T follicular helper cell (primary cell): ENCODE measurements around the gene KNDC1.
"Not testable (repeated sequence)": the region's sequence is repeated elsewhere in the genome, so short reads cannot be mapped to it uniquely, and the experiment has no call there.

ENCODE experiments used
- DNase-seq: peaks from one replicate; pipeline ENCODE4 v3.0.0-alpha.2; 2020; ENCODE audit warnings: low read depth
- total RNA-seq, 2 experiments: gene quantifications; one replicate each; lab custom pipeline; 2026; lab: John Stamatoyannopoulos, UW

Gene KNDC1, protein sequence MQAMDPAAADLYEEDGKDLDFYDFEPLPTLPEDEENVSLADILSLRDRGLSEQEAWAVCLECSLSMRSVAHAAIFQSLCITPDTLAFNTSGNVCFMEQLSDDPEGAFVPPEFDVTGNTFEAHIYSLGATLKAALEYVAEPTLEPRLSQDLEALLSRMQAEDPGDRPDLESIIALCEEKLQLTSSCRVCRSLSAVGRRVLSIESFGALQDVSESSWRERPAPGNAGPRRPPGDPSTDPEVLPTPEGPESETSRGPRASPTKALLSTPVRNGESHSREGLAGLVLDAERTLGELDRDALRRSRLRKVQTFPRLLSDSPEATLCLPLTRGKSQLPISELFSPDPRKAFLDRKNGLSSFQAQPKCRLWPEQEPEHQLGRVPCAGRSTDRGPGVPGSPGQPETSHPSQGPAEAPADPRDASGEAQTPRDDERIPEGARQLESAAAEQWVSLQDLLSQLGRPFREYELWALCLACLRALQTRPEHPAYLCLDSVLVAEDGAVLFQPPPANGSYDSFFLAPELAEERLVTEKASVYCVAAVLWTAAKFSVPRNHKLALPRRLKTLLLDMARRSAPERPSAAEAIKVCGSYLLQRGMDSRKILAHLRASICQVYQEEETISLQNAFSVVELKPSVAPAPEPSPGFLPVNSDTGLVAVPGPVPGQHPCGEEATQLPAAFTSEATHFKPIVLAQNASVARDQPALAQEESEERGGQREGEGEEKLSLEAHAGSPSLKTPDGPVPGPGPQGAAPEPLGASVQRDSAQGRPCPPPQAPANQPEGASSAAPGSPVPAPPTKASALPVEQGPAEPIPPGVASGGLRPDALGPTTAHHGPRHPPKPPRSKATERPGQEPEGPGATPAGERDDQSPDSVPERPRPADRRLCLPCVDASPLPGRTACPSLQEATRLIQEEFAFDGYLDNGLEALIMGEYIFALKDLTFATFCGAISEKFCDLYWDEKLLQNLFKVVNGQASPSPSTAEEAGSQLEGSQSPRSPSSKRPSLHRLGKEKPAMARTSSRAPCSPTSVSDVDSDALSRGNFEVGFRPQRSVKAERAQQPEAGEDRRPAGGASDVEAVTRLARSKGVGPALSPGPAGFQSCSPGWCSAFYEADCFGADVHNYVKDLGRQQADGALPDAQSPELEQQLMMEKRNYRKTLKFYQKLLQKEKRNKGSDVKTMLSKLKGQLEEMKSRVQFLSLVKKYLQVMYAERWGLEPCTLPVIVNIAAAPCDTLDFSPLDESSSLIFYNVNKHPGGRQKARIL (N-terminal part only)
- total RNA-seq, result 0.26 to 1.1 reads per million in 2 experiments

DNA sequence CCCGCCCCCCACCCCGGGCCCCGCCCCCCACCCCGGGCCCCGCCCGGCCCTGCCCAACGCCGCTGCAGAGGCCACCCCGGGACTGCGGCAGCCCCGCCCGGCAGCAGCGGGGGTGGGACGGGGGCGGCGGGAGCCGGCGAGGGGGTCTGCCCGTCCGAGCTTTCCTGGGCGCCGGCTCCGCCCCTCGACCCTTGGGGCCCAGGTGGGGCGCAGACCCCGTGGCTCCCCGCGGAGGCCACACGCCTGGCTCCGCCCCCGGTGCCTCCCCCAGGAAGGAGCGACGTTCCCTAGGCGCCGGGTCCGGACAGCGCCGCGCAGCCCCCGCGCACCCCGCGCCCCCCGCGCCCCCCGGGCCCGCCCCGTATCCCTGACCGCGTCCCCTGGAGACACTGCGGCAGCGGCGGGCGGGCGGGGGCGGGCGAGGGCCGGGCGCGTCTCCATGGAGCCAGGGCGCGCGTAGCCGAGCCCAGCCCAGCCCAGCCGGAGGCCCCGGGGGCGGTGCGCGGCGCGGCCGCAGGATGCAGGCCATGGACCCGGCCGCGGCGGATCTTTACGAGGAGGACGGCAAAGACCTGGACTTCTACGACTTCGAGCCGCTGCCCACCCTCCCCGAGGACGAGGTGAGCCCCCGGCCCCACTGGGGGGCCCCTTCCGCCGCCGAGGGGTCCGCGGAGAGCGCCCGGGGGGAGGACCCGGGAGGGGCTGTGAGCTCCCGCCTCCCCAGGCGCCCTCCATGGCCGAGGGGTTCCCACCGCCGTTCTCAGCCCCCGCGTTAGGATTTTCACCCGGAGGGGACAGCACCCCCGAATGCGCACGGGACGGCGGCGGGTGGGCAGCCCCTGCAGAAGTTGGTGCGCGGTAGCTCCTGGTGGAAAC is at the start of gene KNDC1:
Gene KNDC1, plus strand, starts transcription at position 270 of the 876 bp plus-strand sequence. Its CDS starts 249 bp downstream, at position 519.
- DNase-seq, result no peak

DNA sequence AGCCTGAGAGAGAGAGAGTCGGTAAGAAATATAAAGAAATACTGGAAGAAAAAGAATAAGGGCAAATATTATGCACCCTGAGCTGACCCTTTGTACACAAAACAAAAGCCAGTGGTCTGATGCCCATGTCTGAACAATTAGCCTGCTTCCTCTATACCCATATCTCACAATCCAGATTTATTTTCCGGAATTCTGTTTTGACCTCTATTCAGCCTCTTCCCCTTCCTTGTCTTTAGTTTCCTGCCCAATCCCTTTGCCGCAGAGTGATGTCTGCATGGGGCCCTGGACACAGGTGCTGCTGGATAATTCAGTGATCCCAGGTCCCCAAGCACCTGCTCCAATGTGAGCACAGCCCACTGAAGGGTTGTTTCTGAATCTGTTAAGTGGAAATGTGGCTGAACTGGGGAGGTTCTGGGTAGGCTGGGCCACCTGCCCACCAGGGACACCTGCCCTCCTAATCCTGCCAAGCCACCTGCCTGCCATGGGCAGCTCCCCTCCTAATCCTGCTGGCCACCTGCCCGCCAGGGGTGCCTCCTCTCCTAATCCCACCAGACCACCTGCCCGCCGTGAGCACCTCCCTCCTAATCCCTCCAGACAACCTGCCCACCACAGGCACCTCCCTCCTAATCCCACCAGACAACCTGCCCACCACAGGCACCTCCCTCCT is 49.3 kb upstream of the KNDC1 start:
- no peak for DNase-seq

DNA sequence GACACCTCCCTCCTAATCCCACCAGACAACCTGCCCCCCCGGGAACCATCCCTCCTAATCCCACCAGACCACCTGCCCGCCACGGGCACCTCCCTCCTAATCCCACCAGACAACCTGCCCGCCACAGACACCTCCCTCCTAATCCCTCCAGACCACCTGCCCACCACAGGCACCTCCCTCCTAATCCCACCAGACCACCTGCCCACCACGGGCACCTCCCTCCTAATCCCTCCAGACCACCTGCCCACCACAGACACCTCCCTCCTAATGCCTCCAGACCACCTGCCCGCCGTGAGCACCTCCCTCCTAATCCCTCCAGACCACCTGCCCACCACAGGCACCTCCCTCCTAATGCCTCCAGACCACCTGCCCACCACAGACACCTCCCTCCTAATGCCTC is 48.4 kb upstream of the KNDC1 start:
- DNase-seq, result not testable (repeated sequence)

DNA sequence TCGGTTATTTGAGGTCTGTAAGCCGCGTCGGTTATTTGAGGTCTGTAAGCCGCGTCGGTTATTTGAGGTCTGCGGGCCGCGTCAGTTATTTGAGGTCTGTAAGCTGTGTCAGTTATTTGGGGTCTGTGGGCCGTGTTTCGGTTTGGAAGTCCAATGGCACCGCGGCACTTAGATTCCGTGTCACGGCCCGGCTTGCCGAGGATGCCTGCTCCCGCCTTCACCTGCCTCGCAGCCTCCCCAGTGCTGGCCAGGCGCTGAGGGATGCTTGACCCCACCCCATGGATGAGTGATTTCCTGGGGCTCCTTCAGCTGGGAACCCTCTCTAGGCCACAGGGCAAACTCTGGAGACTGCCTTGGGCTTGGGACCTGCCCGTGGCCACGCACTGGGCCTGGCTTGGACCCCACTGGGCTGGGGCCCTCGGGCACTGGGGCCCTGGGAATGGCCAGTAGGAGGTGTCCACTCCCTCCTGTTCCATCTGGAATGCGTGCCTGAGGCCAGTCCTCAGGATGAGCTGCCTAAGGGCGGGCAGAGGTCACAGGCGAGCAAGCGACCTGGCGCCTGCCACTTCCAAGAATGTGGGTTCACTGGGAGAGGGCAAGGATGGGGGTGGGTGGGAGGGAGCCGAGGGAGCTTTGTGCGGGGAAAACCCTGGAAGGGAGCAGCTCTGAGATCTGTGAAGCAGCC is 46.7 kb upstream of the KNDC1 start:
- no peak for DNase-seq

DNA sequence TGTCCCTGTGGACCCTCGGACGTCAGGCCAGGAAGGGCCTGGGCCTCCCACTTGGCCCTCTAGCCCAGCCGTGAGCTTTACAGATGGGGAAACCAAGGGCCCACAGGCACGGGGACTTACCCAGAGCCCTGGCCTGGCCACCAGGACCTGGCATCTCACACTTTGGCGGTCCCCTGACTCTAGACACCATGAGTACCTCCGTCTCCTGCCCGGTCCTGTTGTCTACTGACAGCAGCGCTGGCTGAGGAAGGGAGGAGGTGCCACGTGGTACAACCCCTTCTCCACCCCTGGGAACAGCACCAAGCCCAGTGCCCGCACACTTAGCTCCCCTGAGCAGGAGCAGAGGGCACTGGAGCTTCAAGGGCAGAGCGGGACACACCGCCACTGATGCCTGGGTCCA is 46.2 kb upstream of the KNDC1 start:
- DNase-seq, result no peak

DNA sequence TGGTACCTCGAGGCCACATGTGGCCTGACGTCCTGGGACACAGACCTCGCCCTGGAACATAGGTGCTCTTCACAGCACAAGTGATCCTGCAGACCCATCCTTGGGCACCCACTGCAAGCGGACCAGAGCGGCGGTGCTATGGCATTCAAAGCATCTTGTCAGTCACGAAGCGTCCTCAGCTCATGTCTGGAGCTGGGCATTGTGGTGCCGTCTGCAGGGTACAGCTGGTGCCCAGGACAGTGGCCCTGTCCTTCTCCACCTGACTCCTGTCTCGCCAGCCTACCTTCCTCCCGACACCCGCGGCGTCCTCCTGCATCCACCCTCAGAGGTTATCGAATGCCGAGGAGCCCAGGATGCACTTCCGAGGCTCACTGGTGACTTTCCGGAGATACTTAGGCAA is 45.8 kb upstream of the KNDC1 start:
- no peak for DNase-seq

DNA sequence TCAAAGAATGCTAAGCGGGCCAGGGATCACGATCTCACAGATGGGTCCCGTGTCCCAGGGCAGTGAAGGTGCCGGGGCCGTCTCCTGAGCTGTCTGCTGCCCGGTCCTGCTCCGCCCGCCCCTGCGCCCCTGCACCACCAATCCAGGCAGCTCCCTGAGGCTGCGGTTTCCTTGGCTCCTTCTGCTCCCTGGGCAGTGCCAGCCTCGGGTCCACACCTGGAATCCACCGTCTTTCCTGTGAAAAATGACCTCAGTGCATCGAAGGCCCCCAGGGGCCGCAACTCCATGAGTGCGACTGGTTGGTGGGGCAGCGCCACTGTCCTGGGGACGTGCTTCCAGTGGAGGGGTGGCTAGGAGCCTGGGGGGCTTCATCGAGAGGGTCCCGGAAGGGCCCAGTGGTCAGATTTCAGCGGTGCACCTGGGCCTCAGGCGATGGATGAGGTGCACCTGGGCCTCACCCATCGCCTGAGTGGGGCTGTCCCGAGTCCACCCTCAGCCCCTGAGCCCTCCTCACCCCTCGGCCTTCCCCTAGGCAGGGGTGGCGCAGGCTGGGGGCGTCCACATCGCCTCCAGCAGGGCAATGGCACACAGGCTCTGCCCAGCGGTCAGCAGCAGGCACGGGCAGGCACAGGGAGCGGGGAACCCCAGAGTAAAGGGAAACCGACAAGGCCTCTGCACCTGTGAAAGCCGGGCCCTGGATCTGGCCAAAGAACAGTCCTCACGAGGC is 45.1 kb upstream of the KNDC1 start:
- no peak for DNase-seq

DNA sequence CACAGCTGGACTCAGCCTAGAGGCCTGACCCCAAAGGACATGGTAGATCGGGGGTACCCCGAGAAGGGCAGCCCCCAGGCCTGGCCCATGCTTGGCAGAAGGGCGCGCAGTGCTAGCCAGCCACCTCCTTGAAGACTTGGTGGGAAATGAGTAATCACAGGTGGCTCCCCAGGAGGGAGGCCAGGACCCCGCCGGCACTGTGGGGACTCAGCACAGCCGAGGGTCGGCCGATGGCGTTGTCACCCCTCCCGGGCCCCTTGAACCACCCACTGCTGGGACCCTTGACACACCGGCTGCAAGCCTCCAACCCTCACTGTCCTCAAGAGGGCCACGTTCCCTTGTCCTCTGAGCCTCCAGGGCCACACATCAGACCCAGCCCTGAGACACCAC is 44.6 kb upstream of the KNDC1 start:
- DNase-seq, result no peak

DNA sequence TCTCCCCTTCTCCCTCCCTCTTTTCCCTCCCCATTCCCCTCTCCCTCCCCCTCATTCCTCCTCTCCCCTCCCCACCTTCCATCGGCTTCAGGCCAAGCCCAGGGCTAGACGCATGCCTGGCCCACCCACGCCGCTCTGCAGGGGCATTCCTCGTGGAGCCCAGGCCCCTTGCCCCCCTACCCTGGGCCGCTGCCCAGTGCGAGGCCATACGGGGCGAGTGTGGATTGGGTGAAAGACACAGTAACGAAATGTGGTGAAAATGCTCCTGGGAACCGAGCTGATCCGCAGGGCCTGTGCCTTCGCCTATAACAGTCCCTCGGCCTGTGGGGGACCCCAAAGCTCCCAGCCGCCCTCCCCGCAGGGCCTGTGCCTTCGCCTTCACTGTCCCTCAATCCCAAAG is 44.0 kb upstream of the KNDC1 start:
- no peak for DNase-seq

DNA sequence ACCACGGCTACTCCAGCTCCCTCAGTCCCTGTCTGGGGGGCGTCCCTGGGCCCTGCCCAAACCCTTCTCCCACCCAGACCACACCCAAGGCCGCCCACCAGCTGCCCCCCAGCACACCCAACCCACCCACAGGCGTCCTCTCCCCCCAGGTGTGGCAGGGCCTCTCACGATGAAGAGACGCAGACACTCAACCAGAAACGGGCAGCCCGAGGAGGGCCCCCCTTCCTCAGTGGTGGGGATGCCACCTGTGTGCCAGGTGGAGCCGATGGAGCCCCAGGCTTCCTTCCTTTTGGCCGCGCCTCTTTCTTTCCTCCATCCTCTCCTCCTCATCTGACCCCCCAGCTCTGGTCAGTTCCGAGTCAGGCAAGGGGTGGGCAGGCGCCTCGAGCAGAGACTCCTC is 43.6 kb upstream of the KNDC1 start:
- DNase-seq, result no peak

DNA sequence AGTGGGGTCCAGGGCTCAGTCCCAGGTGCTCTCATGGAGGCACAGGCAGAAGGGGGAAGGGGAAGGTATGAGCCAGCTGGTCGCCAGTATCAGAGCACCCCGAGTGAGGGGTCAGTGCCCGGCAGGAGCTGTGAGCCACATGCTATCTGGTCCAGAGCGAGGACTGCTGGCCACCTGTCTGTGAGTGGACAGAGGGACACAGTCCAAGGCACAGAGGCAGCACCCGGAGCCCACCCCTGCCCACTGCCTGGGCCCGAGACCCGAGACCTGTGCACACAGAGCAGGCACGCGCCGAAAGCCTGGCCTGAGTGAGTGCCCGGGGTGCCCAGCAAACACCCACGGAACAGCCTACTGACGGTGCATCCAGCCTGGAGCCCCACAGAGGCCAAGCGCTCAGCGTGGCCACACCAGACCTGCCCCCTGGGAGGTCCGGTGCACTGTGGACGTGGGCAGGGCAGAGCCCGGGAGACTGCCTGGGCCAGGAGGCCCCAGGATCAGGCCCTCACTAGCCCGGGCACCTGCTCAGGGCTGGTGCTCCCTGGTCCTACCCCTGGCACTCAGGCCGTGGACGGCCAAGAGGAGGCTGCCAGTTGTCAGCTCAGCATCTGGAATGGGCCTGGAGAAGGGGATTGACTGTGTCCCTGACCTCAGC is 42.9 kb upstream of the KNDC1 start:
- DNase-seq, result no peak

DNA sequence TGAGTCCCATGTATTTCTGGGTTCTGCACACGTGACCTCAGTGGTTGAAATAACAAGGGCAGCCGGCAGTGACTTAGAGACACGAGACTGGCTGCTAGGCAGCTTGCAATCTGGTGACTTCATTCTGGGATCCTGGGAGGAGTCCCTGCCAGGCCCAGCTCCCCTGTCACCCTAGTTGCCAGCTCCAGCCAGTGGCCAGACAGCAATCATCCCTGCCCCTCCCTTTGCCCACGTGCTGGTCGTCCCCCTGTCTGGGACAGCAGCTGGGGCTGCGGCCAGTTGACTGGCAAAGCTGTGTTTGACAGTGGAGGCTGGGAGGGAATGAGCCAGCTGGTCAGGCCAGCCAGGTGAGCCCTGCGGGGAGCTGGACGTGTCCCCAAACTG is 42.3 kb upstream of the KNDC1 start:
- no peak for DNase-seq

DNA sequence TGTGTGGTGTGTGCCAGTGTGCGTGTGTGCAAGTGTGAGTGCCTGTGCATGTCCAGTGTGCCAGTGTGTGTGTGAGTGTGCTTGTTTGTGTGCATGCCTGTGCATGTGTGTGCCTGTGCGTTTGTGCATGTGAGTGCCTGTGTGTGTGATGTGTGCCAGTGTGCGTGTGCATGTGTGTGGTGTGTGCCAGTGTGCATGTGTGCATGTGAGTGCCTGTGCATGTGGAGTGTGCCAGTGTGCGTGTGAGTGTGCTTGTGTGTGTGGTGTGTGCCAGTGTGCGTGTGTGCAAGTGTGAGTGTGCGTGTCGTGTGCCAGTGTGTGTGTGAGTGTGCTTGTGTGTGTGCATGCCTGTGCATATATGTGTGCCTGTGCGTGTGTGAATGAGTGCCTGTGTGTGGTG is 38.5 kb upstream of the KNDC1 start:
- no peak for DNase-seq

DNA sequence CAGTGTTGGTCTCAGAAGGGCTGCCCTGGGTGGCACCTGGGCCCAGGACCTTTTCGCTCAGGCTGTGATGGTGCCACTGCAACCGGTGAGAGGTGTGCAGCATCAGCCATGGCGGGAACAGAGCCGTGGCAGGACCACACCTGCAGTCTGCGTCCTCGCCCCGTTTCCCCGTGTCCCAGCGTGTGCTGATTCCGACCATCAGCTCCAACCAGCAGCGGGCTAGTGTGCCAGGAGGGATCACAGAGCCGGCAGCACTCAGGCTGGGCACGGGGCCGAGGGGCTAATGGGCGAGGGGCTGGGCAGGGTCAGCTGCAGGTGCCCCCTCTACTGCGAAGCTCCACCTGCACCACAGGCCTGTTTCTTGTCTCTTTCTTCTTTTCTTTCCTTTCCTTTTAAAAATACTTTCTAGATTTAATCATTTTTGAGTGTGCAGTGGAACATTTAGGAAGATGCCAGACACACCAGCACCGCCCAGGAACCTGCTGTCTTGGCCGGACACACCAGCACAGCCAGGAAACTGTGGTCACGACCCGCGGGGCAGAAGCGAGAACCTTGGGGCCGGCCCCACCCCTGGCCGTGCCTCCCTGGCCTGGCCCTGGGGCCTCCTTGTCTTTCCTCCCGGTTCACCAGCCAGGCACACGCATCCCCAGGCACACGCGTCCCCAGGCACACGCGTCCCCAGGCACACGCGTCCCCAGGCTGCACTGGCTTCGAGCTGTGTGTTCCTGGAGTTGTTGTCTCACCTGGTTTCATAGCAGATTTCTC is 37.7 kb upstream of the KNDC1 start:
- no peak for DNase-seq

DNA sequence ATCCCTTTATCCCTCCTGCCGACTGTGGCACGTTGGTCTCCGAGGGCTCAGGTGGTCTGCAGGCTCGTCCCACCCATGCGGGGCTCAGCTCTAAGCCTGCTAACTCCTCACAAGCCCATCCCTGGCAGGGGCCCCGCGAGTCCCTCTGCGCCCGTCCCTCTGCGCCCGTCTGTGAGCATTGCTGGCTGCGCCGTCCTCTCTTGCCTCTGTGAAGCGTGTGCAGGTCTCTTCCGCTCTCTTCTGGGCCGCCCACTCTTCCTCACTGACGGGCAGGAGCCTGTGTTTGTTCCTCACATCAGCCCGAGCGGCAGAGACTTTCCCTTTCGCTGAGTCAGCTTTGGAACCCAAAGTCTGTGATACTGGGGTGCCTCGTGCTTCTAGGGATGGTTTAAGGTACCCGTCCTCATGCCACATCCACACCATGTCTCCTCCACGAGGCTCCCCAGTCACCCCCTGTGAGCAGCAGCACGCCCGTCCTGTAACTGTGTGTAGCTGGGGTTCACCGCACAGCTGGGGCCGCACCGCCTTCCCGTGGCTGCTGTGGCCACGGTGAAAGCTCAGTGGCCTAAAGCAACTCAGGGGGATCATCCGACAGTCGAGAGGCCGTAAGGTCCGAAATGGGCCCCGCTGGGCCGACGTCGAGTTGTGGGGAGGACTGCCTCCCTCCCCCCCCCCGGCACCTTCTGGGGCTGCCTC is 36.8 kb upstream of the KNDC1 start:
- no peak for DNase-seq

DNA sequence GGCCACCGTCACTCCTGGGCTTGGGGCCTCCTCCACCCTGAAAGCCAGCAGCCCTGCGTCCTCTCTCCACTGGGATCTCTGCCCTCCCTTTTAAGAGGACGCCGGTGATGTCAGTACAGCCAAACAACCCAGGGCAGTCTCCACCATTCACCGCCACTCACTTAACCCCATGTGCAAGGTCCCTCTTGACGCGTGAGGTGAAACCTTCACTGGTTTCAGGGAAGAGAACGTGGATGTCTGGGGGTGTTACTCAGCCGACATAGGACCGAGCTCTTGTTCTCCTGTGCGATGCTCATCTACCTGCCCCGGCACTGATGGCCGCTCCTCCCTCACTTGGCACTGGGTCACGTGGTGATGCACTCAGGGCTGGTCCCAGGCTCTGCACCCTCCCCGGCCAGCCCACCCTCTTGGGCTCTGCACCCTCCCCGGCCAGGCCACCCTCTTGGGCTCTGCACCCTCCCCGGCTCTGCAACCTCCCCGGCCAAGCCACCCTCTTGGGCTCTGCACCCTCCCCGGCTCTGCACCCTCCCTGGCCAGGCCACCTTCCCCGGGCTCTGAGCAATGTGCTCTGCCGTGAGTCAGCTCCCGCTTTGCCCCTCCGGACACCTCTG is 36.2 kb upstream of the KNDC1 start:
- no peak for DNase-seq
